Measurements from ENCODE around the gene NEU2. TPM values are rescaled to one million over a fixed set of nuclear protein-coding genes. Genes with fewer than 3 reads are reported as not detected.
A peak's percentile ranks its signal among the peaks of the same experiment; 100 is the strongest.
"Not testable (repeated sequence)": the region's sequence is repeated elsewhere in the genome, so short reads cannot be mapped to it uniquely, and the experiment has no call there.

The NEU2 gene
- total and polyA plus RNA-seq, 10 of the 15 experiments (the other 5 are each of a cell fraction or from before 2014, with no cell fraction given) = not detected

- Histone ChIP-seq H3K27me3 (replicated peaks in 1 of 2; ENCODE audit: control insufficient read depth in 2 of 2, insufficient read depth in 2 of 2, low read length in 1 of 2) (no peaks in the 10 kb centered on the region), H2AFZ (ENCODE audit: control insufficient read depth, low read depth, low read length) (no peak overlapping the region), H3K9ac (ENCODE audit: control insufficient read depth, insufficient read depth, low read length) (peak overlapping the region; percentile 25), H3K4me3 (peak overlapping the region; percentile 94), H3K4me1 (ENCODE audit: control insufficient read depth, insufficient read depth, low read length) (peaks cover 53% of the 10 kb centered on the region), H3K79me2 (ENCODE audit: control insufficient read depth, insufficient read depth, low read length) (peaks cover 92% of the 10 kb centered on the region), H4K20me1 (ENCODE audit: control insufficient read depth, insufficient read depth) (peaks cover 3% of the 10 kb centered on the region; the same call in 1 of the 2 replicates), H3K27ac (ENCODE audit: control insufficient read depth, insufficient read depth) (0 out of 2 replicates have a peak overlapping the region, but pooled peaks have one; percentile 31), H3K4me2 (ENCODE audit: control insufficient read depth, insufficient read depth) (peak overlapping the region; percentile 98), H3K36me3 (ENCODE audit: control insufficient read depth in 2 of 2, insufficient read depth in 2 of 2, low read length in 1 of 2) (peaks cover 4 to 23% of the 10 kb centered on the region in 2 experiments), H3K9me3 (replicated peaks; ENCODE audit: control insufficient read depth, insufficient read depth, low read length) (peaks cover 3% of the 10 kb centered on the region; the same call in 2 of the 3 replicates)
- WGBS (ENCODE audit: insufficient coverage, insufficient replicate concordance, low lambda C conversion rate, missing lambda C conversion rate) = 75% methylated on average over 16 of the region's 16 CpGs
- DNase-seq (ENCODE audit: low read depth, low spot score) (no peak), ATAC-seq (no peak), FAIRE-seq (no peak)
- BruUV-seq (replicated peaks) = TSS peak; percentile 4
- no peak for TF ChIP-seq CBX3 (IDR thresholded peaks at IDR 0.05; ENCODE audit: borderline replicate concordance, low read depth)
- TF ChIP-seq ATF2 (IDR thresholded peaks at IDR 0.05; ENCODE audit: low read length) = no peak
- TF ChIP-seq SP1 (IDR thresholded peaks at IDR 0.05; ENCODE audit: low read depth, low read length) = no peak
- no peak for TF ChIP-seq SREBF1 (IDR thresholded peaks at IDR 0.05; ENCODE audit: low read length)
- no peak for TF ChIP-seq CHD2 (IDR thresholded peaks at IDR 0.05; ENCODE audit: borderline replicate concordance, low read depth, low read length)
- TF ChIP-seq EP300 (IDR thresholded peaks at IDR 0.05; ENCODE audit: borderline replicate concordance in 1 of 2, control insufficient read depth in 1 of 2, low read depth in 2 of 2, low read length in 2 of 2) = no peak
- no peak for TF ChIP-seq WRNIP1 (IDR thresholded peaks at IDR 0.05; ENCODE audit: borderline replicate concordance, low read depth, low read length)
- TF ChIP-seq BCL11A (IDR thresholded peaks at IDR 0.05; ENCODE audit: low read depth, low read length) = no peak
- no peak for TF ChIP-seq BCL3 (IDR thresholded peaks at IDR 0.05; ENCODE audit: borderline replicate concordance, insufficient read depth, low read depth, low read length, poor library complexity, severe bottlenecking)
- TF ChIP-seq POLR2AphosphoS2 (IDR thresholded peaks at IDR 0.05; ENCODE audit: low read depth, low read length) = no peak
- in situ Hi-C loops (cut with MboI) = no loop called here
- ChIA-PET POLR2A (interaction anchor here (1.2 to 9.6 kb wide), 4 partner anchors 11 to 37 kb away, joined by 3 to 271 read pairs (median 38); no protein-coding TSS in a partner anchor), CTCF (interaction anchor here (1.4 to 6.2 kb wide), 5 partner anchors 10 to 42 kb away, joined by 3 to 68 read pairs (median 10); no protein-coding TSS in a partner anchor), SMC1A (ENCODE audit: uncharacterized antibody, unreplicated experiment) (interaction anchor here (0.6 to 13.6 kb wide), 9 partner anchors 17 to 112 kb away, joined by 3 to 351 read pairs (median 4); no protein-coding TSS in a partner anchor), RAD21 (ENCODE audit: unreplicated experiment) (interaction anchor here (0.7 to 13.5 kb wide), 10 partner anchors 10 to 187 kb away, joined by 3 to 361 read pairs (median 4); partner anchors contain the start of gene ATG16L1)
- intact Hi-C loops (cut with micrococcal nuclease; ENCODE audit: unreplicated experiment) = loop anchor here (5.0 kb wide), 1 partner anchor 788 kb away; the partner anchor contains the start of gene HJURP
Measured at GRCh38 chr2:233064530-233065199, 32.2 kb downstream of the NEU2 start.

GRCh38 chr2:233065200-233065589 is 32.7 kb downstream of the NEU2 start:
- H2AFZ ChIP-seq (ENCODE audit: control insufficient read depth, low read depth, low read length); BruUV-seq (replicated peaks); ATAC-seq; DNase-seq (ENCODE audit: low read depth, low spot score); H3K9me3 ChIP-seq (replicated peaks; ENCODE audit: control insufficient read depth, insufficient read depth, low read length); H4K20me1 ChIP-seq (ENCODE audit: control insufficient read depth, insufficient read depth); FAIRE-seq; intact Hi-C loops (cut with micrococcal nuclease; ENCODE audit: unreplicated experiment); H3K27me3 ChIP-seq (replicated peaks in 1 of 2; ENCODE audit: control insufficient read depth in 2 of 2, insufficient read depth in 2 of 2, low read length in 1 of 2); in situ Hi-C loops (cut with MboI): not testable (repeated sequence)
- RAD21 ChIA-PET (ENCODE audit: unreplicated experiment) = interaction anchor here (1.0 to 13.5 kb wide), 5 partner anchors 11 to 187 kb away, joined by 3 to 361 read pairs (median 4); partner anchors contain the start of gene ATG16L1
- SMC1A ChIA-PET (ENCODE audit: uncharacterized antibody, unreplicated experiment) = interaction anchor here (1.3 to 13.6 kb wide), 4 partner anchors 16 to 43 kb away, joined by 4 to 351 read pairs (median 5); no protein-coding TSS in a partner anchor
- POLR2A ChIA-PET = interaction anchor here (1.2 to 9.6 kb wide), 3 partner anchors 12 to 37 kb away, joined by 3 to 271 read pairs (median 70); no protein-coding TSS in a partner anchor
- peaks cover 92% of the 10 kb centered on the region for H3K79me2 ChIP-seq (ENCODE audit: control insufficient read depth, insufficient read depth, low read length)
- H3K4me1 ChIP-seq (ENCODE audit: control insufficient read depth, insufficient read depth, low read length) = peaks cover 49% of the 10 kb centered on the region
- 0 out of 2 replicates have a peak overlapping the region, but pooled peaks have one; percentile 22 for H3K9ac ChIP-seq (ENCODE audit: control insufficient read depth, insufficient read depth, low read length)
- CTCF ChIA-PET = interaction anchor here (1.4 to 2.8 kb wide), 4 partner anchors 11 to 41 kb away, joined by 3 to 13 read pairs (median 7); no protein-coding TSS in a partner anchor
- peak overlapping the region; percentile 94; the same call in 1 of the 2 replicates for H3K4me3 ChIP-seq
- H3K27ac ChIP-seq (ENCODE audit: control insufficient read depth, insufficient read depth) = 0 out of 2 replicates have a peak overlapping the region, but pooled peaks have one; percentile 31
- 81% methylated on average over 2 of the region's 4 CpGs for WGBS (ENCODE audit: insufficient coverage, insufficient replicate concordance, low lambda C conversion rate, missing lambda C conversion rate)
- peak overlapping the region; percentile 98; the same call in 1 of the 2 replicates for H3K4me2 ChIP-seq (ENCODE audit: control insufficient read depth, insufficient read depth)
- peaks cover 4 to 23% of the 10 kb centered on the region in 2 experiments for H3K36me3 ChIP-seq (ENCODE audit: control insufficient read depth in 2 of 2, insufficient read depth in 2 of 2, low read length in 1 of 2)
